Muscle of leg (tissue), 11 donors: Measurements from ENCODE around the gene MPO. TPM values are rescaled to one million over a fixed set of nuclear protein-coding genes. Genes with fewer than 3 reads are reported as not detected.

ENCODE experiments used
- DNase-seq: peaks from one replicate; pipeline ENCODE4 v3.0.0; 2013
- H3K27ac ChIP-seq: one replicate; pipeline ENCODE4 v1.5.1; 2013; ENCODE audit warnings: mild to moderate bottlenecking, low read length, control low read depth
- H3K27me3 ChIP-seq: one replicate; pipeline ENCODE4 v1.6.1; 2013; ENCODE audit warnings: low read length; ENCODE audit not compliant: control insufficient read depth, insufficient read depth
- H3K36me3 ChIP-seq: one replicate; pipeline ENCODE4 v1.6.1; 2013; ENCODE audit warnings: low read length; ENCODE audit not compliant: control insufficient read depth, insufficient read depth
- H3K4me1 ChIP-seq: one replicate; pipeline ENCODE4 v1.6.1; 2013; ENCODE audit warnings: low read length; ENCODE audit not compliant: control insufficient read depth, insufficient read depth
- H3K4me3 ChIP-seq: one replicate; pipeline ENCODE4 v1.5.1; 2013; ENCODE audit warnings: low read length, control low read depth
- H3K9me3 ChIP-seq: replicated peaks from 2 replicates; pipeline ENCODE4 v1.6.1; 2013; ENCODE audit warnings: low read depth, low read length; ENCODE audit not compliant: control insufficient read depth
- WGBS: methylation state at CpG from one replicate; pipeline ENCODE4 v1.1.5; 2013; ENCODE audit warnings: missing lambda C conversion rate; ENCODE audit not compliant: insufficient coverage; 5-methylcytosine and 5-hydroxymethylcytosine counted together
- polyA plus RNA-seq, 8 donors: library from polyadenylated mRNA; unstranded; fragments of 120-200 nt; gene quantifications; one replicate each; pipeline versions ENCODE4 v1.2.1 to v1.2.3, GENCODE V29; 2013; ENCODE audit warnings: inconsistent platforms in 1 of 8, low replicate concordance in 1 of 8; ENCODE audit not compliant: insufficient read length in 8 of 8, insufficient read depth in 1 of 8
- total RNA-seq: library from RNA; stranded (reverse); fragments of 120-200 nt; gene quantifications from one replicate; pipeline ENCODE4 v1.2.4, GENCODE V29; 2013

MPO gene
- total and polyA plus RNA-seq, 9 donors = 2.3 to 20.0 (median 10.8) TPM

GRCh38 chr17:58245428-58246103, 35.2 kb downstream of the MPO start:
- Histone ChIP-seq H3K4me1 (peaks cover 14% of the 10 kb centered on the region), H3K27me3 (peaks cover 60% of the 10 kb centered on the region), H3K36me3 (no peaks in the 10 kb centered on the region), H3K9me3 (no peaks in the 10 kb centered on the region), H3K4me3 (no peak overlapping the region), H3K27ac (no peak overlapping the region)
- DNase-seq = no peak
- WGBS = 44% methylated on average over 5 of the region's 10 CpGs

GRCh38 chr17:58244963-58245362, 35.8 kb downstream of the MPO start:
- no peaks in the 10 kb centered on the region for H3K9me3 ChIP-seq
- H3K4me3 ChIP-seq = no peak overlapping the region
- 54% methylated on average over 4 of the region's 6 CpGs for WGBS
- no peaks in the 10 kb centered on the region for H3K36me3 ChIP-seq
- DNase-seq = no peak
- no peak overlapping the region for H3K27ac ChIP-seq
- peaks cover 14% of the 10 kb centered on the region for H3K4me1 ChIP-seq
- peaks cover 59% of the 10 kb centered on the region for H3K27me3 ChIP-seq

DNA sequence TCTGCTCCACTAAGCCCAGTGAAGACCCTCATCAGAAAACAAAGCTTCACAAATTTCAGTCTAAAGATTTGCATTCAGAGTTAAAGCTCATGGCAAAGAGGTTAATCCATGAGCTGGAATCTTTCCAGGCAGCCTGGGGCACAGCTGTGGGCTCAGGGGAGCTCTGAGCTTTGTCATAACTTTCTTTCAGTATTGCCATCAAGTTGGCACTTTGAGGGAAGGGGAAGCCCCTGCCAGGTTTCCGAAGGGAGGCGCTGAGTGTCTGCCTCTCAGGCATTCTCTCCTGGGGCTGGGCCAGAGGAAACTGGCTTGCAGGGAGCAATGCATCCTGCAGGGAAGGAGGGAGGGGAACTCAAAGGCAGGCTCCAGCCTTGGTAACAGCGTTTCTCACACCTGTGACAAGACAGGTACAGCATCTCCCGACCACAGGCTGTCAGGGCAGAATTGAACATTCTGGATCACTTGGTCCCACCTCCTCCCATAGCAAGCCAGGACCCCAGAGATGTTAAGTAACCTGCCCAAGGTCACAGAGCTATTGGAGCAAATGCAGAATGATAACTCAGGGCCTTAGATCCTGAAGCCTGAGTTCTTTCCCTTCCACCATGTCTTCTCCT, 38.5 kb downstream of the MPO start:
- Histone ChIP-seq H3K36me3 (no peaks in the 10 kb centered on the region), H3K4me1 (peaks cover 4% of the 10 kb centered on the region), H3K27me3 (peaks cover 46% of the 10 kb centered on the region), H3K9me3 (no peaks in the 10 kb centered on the region), H3K4me3 (no peak overlapping the region), H3K27ac (no peak overlapping the region)
- WGBS = no CpG with 5 or more reads among the region's 4 CpGs
- DNase-seq = peak; percentile 20

DNA sequence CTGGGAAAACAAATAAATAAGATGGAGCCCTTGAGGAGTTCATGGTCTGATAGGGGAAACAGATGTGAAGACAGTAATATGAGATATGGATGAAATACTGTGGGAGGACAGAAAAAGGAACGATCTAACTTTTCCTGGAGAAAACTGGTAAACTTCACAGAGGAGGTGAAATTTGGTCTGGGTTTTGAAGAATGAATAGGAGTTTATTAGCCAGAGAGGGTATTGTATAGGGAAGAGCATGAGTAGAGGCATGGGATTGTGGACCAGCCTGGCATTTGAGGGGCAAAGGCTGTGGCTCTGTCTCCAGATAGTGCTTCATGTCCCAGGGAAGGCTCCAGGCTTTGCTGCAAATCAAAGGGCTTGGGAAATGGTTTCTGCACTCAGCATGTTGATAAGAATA, 40.7 kb downstream of the MPO start:
- Histone ChIP-seq H3K27ac (no peak overlapping the region), H3K9me3 (no peaks in the 10 kb centered on the region), H3K4me3 (no peak overlapping the region), H3K4me1 (peaks cover 4% of the 10 kb centered on the region), H3K27me3 (peaks cover 38% of the 10 kb centered on the region), H3K36me3 (no peaks in the 10 kb centered on the region)
- DNase-seq = no peak
- 63% methylated on average over 1 of the region's 1 CpG for WGBS

DNA sequence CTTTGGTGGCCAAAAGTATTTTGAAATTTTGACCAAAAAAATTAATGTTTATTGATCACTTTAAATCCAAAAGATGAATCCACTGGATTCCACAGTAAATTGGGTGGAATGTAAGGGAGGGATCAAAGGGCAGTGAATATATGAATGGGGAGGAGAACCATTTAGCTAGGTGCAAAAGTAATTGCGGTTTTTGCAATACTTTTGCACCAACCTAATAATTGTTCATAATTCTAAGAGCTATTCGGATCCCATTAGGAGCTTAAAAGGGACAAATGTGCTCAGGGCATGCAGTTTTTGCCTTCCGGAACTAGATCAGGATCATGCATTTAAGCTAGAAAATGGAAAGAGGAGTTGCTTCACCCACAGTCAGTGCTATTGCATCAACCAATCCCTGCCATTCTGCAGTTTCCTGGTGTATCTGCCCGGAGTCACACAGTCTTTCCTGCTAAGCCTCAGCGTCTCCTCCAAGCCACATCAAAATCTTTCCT, 42.5 kb downstream of the MPO start, which contains the start of gene LPO:
TSS of gene LPO (plus strand) at position 438 of the 488 bp plus-strand sequence. CDS start 4,396 bp downstream, outside the sequence.
- H3K27me3 ChIP-seq = peaks cover 37% of the 10 kb centered on the region
- no peak within 1 kb of the TSS for H3K27ac ChIP-seq
- H3K9me3 ChIP-seq = no peaks in the 10 kb centered on the region
- peaks cover 4% of the 10 kb centered on the region for H3K4me1 ChIP-seq
- H3K4me3 ChIP-seq = no peak within 1 kb of the TSS
- no CpG with 5 or more reads among the region's 5 CpGs for WGBS
- DNase-seq = no peak
- no peaks in the 10 kb centered on the region for H3K36me3 ChIP-seq

- no CpG with 5 or more reads among the region's 2 CpGs for WGBS
- no peak for DNase-seq
- H3K36me3 ChIP-seq = no peaks in the 10 kb centered on the region
- H3K4me1 ChIP-seq = peaks cover 2% of the 10 kb centered on the region
- no peak overlapping the region for H3K4me3 ChIP-seq
- H3K27ac ChIP-seq = no peak overlapping the region
- H3K27me3 ChIP-seq = peaks cover 39% of the 10 kb centered on the region
- no peaks in the 10 kb centered on the region for H3K9me3 ChIP-seq
Measured at GRCh38 chr17:58236394-58236793, 44.3 kb downstream of the MPO start.

DNA sequence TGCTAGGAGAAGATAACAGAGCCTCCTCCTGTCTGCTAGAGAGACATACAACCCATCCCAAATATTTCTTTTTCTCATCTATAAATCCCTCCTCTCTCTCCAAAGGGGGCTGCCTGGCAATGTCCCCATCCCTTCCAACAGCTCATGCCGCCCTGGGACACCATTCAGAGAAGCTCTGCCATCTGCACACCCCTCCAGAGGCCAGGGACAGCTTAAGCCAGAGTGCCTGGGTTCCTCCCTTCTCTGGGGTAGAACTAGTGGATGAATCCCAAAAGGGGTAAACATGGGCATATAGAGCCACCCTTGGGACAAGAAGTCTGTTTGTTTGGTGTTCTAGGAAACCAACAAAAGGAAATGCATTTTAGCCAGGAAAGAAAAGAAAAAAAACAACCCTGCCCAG, 44.9 kb downstream of the MPO start:
- H3K27ac ChIP-seq = no peak overlapping the region
- peaks cover 2% of the 10 kb centered on the region for H3K4me1 ChIP-seq
- no peak overlapping the region for H3K4me3 ChIP-seq
- no peak for DNase-seq
- WGBS = no CpG with 5 or more reads among the region's 1 CpG
- H3K27me3 ChIP-seq = peaks cover 34% of the 10 kb centered on the region
- H3K36me3 ChIP-seq = no peaks in the 10 kb centered on the region
- H3K9me3 ChIP-seq = no peaks in the 10 kb centered on the region

DNA sequence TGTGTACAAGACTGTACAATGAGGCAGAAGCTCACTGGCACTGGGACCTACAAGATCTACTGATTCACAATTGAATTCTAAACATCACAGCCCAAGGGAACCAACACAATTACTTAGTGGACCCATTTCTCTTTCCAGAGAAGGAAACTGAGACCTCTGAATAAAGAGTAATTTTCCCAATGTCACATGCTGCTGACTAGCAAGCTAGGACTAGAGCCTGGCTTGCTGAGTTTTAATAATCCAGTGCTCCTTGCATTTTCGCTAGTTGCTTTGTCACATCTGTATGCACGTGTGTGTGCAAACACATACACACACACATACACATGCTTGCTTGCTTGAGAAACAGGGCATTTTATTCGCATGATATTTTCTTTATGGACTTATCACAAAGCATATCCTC, 46.2 kb downstream of the MPO start:
- H3K27ac ChIP-seq = no peak overlapping the region
- no peak overlapping the region for H3K4me3 ChIP-seq
- no peak for DNase-seq
- WGBS = 95% methylated on average over 2 of the region's 3 CpGs
- no peaks in the 10 kb centered on the region for H3K36me3 ChIP-seq
- no peaks in the 10 kb centered on the region for H3K9me3 ChIP-seq
- H3K27me3 ChIP-seq = peaks cover 30% of the 10 kb centered on the region
- peaks cover 2% of the 10 kb centered on the region for H3K4me1 ChIP-seq

DNA sequence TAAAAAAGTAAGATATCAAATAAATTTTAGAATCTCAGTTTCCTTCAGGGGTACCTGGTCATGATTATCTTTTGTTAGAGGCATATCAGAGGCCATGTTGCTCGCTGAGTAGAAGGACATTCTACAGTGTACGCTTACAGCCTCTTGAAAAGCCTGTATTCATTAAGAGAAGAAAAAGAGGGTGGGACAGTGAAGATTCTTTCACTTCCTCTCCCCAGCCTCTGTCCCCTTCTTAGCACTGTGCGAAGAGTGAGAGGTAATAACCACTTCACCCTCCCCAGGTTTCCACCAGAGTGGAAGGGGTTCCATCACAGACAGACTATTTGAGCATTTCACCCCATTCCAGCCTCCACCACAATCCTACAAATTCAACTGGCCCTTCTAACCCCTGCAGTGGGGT, 47.2 kb downstream of the MPO start:
- H3K27me3 ChIP-seq = peaks cover 26% of the 10 kb centered on the region
- H3K4me1 ChIP-seq = peaks cover 2% of the 10 kb centered on the region
- no CpG with 5 or more reads among the region's 3 CpGs for WGBS
- no peak overlapping the region for H3K4me3 ChIP-seq
- H3K9me3 ChIP-seq = no peaks in the 10 kb centered on the region
- no peaks in the 10 kb centered on the region for H3K36me3 ChIP-seq
- no peak for DNase-seq
- no peak overlapping the region for H3K27ac ChIP-seq

DNA sequence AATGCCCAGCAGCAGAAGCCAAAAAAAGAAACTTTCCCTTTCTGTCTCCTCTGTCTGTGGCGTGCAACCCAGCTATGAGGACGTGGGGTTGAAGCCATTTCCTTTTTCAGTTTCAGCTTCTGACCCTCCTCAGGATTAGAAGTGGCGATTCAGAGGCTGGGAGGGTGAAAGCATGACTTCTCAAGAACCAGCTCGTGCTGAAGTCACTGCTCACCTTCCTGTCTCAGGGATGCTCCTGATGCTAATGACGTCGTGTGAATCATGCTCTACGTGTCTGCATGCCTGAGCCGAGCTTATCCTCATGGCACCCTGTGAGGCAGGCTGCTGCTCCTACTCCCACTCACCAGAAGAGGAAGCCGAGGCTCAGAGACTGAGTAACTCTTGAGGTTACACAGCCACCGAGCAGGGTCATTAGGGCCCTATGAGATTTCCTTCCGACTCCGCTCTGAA, 48.0 kb downstream of the MPO start:
- Histone ChIP-seq H3K36me3 (no peaks in the 10 kb centered on the region), H3K9me3 (no peaks in the 10 kb centered on the region), H3K4me1 (peaks cover 2% of the 10 kb centered on the region), H3K27me3 (peaks cover 26% of the 10 kb centered on the region), H3K27ac (no peak overlapping the region), H3K4me3 (no peak overlapping the region)
- WGBS = 41% methylated on average over 8 of the region's 12 CpGs
- peak; percentile 8 for DNase-seq
